ES-I3 (cell line): ENCODE measurements around the gene GDNF.

Source experiments
- H3K36me3 ChIP-seq: 2 replicates; pipeline ENCODE4 v1.6.1; 2013; ENCODE audit warnings: mild to moderate bottlenecking, low read length, control low read depth, moderate library complexity; ENCODE audit not compliant: insufficient read depth
- H3K4me1 ChIP-seq: 2 replicates; pipeline ENCODE4 v1.6.1; 2013; ENCODE audit warnings: mild to moderate bottlenecking, control low read depth, low read length; ENCODE audit not compliant: insufficient read depth
- H3K9ac ChIP-seq: 2 replicates; pipeline ENCODE4 v1.6.1; 2013; ENCODE audit warnings: low read depth, mild to moderate bottlenecking, low read length, moderate library complexity
- H3K9me3 ChIP-seq: 2 replicates; pipeline ENCODE4 v1.6.1; 2013; ENCODE audit warnings: mild to moderate bottlenecking, low read length, moderate library complexity; ENCODE audit not compliant: control insufficient read depth, insufficient read depth

The GDNF gene

DNA sequence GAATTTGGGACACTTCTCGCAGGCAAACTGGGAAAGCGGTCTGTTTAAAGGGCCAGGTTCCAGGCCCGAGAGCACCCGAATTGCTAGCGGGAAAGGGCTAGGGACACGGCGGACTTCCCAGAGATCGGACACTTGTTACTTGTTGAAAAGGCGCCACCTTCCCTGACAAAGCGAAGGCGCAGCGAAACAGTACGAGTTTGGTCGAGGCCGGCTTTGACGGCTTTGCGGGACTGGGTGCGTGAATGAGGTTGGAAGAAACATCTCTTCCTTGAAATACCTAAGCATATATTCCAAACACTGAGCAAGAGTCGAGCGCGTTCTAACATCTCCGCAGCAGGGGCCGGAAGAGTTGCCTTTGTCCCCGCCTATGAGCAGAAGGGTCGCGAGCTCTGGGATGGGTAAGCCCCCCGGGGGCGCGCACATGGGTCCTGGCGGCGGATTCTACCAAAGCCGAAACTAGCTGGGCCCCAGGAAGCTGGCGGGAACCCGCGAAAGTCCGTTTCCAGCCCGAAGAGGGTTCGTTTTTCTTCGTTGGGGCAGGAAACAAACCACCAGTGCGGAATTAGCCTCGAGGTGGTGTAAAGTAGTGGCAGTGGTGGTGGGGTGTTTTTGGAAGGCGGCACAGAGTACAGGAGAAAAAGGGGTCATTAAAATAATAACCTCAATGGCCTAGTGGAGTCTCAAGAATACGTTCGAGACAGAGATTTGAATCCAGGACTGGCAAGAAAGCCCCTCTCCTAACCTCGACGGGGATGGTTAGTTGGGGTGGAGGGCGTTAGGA is 1.5 kb downstream of the GDNF start:
- Histone ChIP-seq H3K9me3 (no peaks in the 10 kb centered on the region), H3K9ac (peak overlapping the region; percentile 28; the same call in 1 of the 2 replicates), H3K36me3 (no peaks in the 10 kb centered on the region), H3K4me1 (peaks cover 9% of the 10 kb centered on the region; the same call in 1 of the 2 replicates)

DNA sequence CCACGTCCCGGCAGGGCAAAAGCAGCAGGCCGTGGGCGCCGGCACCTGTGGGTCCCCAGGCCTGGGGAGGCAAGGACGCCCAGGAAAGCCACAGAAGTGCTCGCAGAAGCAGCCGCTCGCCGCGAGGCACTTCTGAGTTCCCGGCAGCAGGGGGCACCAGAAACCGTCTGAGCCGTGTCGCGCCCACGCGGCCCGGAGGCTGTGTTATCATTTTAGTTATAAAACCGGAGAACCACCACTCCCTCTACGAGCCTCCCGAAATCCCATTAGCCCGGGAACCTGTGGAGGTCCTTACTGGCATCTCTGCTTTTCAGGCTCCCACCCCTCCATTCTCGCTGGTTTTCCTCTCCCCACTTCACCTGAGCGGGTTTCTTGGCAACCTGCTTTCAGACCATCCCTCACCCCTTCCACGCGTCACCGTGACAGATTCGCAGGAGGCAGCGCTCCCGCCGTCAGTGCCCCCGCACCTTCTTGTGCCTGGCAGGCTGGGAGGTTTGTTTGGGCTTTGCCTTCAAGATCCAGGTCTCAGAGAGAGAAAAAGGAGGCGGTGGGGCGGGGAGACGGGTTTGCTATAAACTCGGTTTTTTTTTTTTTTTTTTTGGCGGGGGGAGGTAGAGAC is 2.3 kb downstream of the GDNF start:
- Histone ChIP-seq H3K9me3 (no peaks in the 10 kb centered on the region), H3K4me1 (peaks cover 12% of the 10 kb centered on the region), H3K9ac (peak overlapping the region; percentile 28; the same call in 1 of the 2 replicates), H3K36me3 (no peaks in the 10 kb centered on the region)

DNA sequence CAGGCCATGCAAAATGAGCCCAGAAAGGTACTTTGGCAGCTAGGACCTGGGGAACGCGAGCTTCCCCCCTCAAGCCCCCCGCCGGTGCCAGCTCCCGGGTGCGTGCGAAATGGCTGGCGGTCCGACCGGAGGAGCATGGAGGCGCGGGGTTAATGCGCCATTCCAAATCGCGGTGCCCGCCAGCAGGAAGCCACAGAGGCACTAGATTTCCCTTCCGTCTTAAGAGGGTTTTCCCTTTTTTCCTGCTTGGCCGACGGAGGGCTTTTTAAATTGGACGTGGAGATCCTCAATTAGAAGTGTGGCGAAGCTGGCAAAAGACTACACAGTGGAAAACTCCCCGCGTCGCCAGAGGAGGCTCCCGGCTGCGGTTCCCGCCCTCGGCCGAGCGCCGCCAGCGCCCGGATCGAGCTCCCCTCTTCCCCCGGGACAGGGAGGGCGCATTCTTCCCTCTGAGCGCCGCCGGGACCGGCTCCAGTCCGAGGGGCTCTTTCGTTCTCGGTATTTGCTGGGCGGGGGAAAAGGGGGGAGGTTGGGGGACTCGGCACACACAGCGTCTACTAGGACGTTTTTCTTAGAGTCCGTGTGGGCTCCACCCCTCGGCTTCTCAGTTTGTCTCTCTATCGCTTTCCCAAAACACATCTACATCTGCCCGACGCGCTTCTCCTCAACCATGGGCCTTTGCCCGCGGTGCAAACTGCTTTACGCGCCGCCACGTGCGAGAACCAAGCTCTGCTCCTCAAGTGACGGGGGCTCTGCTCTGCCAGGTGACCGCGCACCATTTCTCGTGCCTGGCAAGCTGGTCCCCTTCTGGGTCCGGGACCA is 3.0 kb downstream of the GDNF start:
- Histone ChIP-seq H3K4me1 (peaks cover 18% of the 10 kb centered on the region), H3K9ac (peak overlapping the region; percentile 28), H3K9me3 (no peaks in the 10 kb centered on the region), H3K36me3 (no peaks in the 10 kb centered on the region)

DNA sequence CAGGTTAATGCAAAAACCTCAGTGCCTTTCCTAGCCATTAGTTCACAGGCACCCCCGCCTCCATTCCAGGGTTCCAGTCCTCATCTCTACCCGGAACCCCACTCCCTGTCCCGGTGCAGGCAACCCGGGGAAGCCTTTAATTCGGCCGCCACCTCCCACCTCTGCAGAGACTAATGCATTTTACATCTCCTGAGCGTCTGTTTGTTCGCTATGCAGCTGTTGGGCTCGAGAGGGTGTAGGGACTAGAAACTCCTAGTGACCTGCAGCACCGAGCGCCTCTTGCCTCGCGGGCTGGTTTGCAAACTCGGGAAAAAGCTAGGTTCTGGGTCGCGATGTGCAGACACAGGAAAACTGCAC is 3.6 kb downstream of the GDNF start:
- Histone ChIP-seq H3K9me3 (no peaks in the 10 kb centered on the region), H3K4me1 (peaks cover 15% of the 10 kb centered on the region), H3K36me3 (no peaks in the 10 kb centered on the region), H3K9ac (peak overlapping the region; percentile 28; the same call in 1 of the 2 replicates)

DNA sequence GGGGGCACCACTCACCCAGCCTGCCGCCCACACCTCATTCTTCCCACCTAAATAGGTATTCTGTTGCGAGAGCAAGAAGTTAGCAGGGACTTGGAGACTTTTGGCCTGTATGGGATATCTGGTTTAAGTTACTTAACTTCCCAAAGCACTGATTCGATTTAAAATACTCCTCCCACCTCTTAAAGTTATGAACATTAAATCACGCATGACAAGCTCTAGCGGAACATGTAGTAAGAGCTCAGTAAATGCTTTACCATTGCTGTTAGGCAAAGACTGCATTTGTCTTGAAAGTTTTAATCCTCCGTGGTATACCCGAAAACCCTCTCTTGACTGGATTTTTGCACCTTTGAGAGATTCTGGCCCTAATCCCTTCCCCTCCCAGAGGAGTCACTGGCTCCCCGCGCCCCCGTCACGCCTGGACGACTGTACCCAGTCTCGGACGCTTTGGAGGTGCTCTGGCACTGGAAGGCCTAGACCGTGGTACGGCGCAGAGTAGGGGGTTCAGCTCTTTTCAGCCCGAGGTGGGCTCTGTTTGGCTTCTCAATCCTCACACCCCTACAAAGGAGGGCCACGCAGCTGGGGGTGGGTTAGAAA is 4.4 kb downstream of the GDNF start:
- no peaks in the 10 kb centered on the region for H3K9me3 ChIP-seq
- no peaks in the 10 kb centered on the region for H3K36me3 ChIP-seq
- peak overlapping the region; percentile 37; the same call in 1 of the 2 replicates for H3K9ac ChIP-seq
- peaks cover 10% of the 10 kb centered on the region; the same call in 1 of the 2 replicates for H3K4me1 ChIP-seq

DNA sequence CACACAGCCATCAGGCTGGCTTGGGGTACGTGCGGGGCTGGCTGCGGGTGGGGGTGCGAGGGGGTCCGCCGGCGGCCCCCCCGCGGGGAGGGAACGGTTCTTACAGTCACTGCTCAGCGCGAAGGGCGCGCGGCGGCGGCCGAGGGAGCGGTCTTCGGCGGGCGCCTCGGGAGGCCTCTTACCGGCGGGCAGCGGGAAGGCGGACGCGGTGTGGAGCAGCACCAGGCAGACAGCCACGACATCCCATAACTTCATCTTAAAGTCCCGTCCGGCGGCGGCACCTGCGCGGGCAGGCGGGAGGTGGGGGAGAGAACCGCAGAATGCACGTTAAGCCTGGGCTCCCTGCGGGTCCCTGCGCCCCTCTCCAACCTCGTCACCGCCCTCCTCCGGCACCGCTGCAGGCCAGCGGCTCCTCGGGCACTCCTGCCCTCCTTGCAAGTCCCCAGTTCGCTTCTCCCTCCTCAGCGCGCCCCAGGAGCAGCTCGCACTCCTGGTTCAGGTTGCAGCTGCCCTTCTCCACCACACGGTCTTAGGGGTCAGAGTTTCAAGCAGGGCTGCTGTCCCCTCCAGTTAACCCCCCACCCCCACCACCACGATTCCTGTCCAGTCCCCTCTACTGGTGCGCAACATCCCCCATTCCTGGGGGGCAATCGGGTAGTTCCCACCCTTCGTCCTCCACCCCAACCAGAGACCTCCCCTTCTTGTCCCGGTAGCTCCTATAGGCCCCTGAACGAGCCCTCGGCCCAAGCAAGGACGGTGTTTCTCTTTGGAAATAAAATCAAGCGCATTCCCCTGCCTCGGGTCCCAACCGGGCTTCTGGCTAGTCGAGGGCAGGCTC is 5.1 kb downstream of the GDNF start:
- H3K9me3 ChIP-seq = no peaks in the 10 kb centered on the region
- peaks cover 10% of the 10 kb centered on the region; the same call in 1 of the 2 replicates for H3K4me1 ChIP-seq
- H3K9ac ChIP-seq = peak overlapping the region; percentile 37; the same call in 1 of the 2 replicates
- no peaks in the 10 kb centered on the region for H3K36me3 ChIP-seq

DNA sequence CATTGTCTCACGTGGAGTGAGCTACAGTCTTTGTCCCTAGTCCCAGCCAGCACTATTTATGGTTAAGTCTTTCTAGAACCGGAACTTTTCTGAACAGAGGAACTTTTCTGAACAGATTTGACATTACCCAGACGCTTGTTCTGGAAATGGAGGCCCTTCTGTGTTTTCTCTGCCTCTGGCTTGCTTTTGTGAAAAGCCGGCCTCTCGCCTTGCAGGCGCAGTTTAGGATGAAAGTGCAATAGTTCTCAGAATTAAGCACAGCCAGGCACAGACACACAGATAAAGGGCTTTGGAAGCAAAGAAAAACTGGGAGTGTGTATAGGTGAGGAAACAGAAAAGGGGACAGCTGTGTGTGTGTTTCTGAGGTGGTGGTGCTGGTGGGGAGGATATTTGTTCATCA is 5.9 kb downstream of the GDNF start:
- peaks cover 10% of the 10 kb centered on the region; the same call in 1 of the 2 replicates for H3K4me1 ChIP-seq
- no peaks in the 10 kb centered on the region for H3K36me3 ChIP-seq
- H3K9ac ChIP-seq = peak overlapping the region; percentile 37; the same call in 1 of the 2 replicates
- H3K9me3 ChIP-seq = no peaks in the 10 kb centered on the region

DNA sequence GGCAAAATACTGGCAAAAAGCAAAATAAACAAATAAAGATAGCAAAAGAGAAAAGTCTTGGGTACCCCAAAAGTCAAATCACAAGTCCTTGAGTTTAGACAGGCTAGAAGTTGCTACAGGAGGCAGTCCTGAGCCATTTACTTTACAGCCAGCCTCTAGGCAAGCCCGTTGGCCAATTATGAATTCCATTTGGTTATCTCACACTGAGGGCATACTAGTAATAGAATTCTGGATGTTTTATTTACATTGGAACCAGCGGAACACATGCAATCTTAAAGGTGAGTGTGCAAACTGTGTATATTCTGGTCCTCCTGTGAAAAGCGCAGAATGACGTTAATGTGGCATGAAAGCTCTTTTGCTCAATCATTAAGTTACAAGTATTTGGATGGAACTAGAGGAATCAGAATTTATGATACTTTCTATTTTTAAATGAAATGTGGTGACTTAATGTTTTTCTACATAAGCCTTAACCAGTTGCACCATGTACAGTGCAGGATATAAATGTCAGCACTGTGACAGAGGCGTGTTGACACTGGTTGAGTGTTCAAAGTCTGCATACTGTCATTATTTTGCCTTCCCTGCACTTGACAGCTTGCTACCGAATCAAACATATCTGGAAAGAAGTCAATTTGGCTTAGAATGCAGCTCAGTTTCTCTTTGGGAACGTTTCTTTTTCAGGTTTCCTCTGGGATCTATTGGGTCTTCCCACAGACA is 7.9 kb downstream of the GDNF start:
- H3K4me1 ChIP-seq = peaks cover 10% of the 10 kb centered on the region; the same call in 1 of the 2 replicates
- H3K9me3 ChIP-seq = no peaks in the 10 kb centered on the region
- no peaks in the 10 kb centered on the region for H3K36me3 ChIP-seq
- H3K9ac ChIP-seq = no peak overlapping the region

DNA sequence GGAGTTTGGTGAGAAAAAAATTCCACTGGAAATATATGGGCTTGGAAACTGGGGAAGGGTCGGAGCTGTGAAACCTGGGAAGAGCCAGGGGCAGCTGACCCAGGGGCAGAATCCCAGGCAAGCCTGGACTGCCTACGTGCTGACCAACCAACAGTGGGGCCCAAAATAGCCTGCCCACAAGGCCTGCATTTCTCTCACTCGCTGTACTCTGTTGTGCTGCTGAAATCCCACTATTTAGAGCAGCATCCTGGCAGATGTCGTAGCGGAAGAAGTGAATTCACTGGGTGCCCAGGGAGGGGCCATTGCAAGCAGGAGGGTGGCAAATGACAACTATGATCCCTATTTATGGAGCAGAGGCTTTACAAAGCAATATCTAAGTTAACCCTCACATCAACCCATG is 9.5 kb downstream of the GDNF start:
- Histone ChIP-seq H3K4me1 (peaks cover 10% of the 10 kb centered on the region; the same call in 1 of the 2 replicates), H3K9me3 (no peaks in the 10 kb centered on the region), H3K9ac (no peak overlapping the region), H3K36me3 (no peaks in the 10 kb centered on the region)

DNA sequence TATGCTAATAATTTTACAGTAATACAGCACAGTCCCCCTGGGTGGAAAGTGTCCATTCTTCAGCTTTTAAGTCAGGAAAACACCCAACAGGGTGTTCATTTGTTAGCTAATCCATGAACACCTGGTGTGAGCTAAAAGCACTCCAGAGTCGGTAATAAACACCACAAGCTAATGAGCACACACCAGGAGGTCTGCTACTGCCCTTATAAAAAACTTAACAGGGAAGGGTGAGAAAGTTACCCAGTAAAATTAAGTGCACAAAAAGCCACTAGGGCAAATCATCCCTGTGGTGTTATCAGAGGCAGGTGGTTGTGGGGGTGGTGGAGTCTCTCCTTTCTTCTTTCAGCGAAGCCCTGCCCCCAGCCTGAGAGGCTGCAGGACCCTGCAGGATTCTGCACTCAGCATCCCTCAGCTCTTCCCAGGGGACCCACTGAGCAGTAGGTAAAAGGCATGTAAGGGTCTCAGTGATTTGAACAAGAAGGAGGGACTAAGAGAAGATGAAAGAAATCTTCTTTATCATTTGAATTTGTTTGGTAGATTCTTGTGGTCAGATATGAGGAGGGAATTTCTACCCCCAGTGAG is 14.4 kb downstream of the GDNF start:
- H3K4me1 ChIP-seq = no peaks in the 10 kb centered on the region; the same call in 1 of the 2 replicates
- no peaks in the 10 kb centered on the region for H3K36me3 ChIP-seq

DNA sequence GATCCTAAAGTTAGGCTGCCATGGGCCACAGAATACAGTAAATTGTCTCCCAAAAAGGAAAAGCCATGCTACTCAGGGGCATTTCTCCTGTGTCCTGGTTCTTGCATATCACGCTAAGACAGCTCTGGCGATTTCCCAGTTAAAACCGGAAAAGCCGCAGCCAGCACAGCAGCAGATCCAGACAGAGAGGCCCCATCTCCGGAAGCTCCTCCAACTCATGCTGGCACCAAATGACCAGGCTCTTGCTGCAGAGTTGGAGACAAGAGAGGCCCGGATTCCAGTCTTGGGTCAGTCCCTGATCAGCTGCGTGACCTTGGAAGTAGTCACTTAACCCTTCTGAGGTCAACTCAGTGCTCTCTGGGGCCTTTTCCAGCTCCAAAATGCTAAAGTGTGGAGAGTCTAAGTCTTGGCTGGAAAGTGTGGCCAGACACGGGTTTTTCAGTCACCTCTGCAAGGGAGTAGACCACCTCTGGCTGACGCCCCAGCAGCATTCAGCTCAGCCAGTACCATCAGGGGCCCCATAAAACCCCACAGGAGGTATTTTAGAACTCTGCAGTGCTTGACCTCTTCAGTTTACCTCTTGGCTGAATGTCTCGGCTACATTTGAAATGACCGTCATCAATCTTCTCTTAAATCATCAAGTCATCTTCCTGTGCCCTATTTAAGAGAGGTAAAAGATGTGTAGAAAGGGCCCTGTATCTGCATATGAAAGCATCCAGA is 16.2 kb downstream of the GDNF start:
- Histone ChIP-seq H3K4me1 (no peaks in the 10 kb centered on the region; the same call in 1 of the 2 replicates), H3K9ac (no peak overlapping the region), H3K9me3 (no peaks in the 10 kb centered on the region), H3K36me3 (no peaks in the 10 kb centered on the region)

More for the DNA sequence above, 14.4 kb downstream of the GDNF start:
- no peaks in the 10 kb centered on the region for H3K9me3 ChIP-seq
- no peak overlapping the region for H3K9ac ChIP-seq

DNA sequence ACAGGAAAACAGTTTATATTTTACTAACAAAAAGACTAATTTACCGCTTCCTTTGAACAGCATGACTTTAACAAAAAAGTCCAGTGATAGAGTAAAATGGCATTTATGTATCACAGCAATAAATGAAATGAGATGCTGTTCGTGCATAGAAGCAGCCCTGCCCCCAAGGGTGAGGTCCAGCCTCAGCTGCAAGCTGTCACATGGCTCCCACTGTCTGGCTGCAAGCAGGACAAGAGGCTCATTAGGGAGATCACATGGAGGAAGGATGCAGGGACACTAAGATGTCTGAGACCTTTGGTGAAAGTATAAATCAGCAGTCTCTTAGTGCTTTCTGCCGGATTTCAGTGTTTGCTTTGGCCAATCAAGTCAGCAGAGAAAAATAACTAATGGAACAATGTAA is 23.0 kb downstream of the GDNF start:
- Histone ChIP-seq H3K36me3 (no peaks in the 10 kb centered on the region), H3K4me1 (peaks cover 21% of the 10 kb centered on the region), H3K9me3 (no peaks in the 10 kb centered on the region; the same call in 1 of the 2 replicates), H3K9ac (no peak overlapping the region)
